ENCODE data around the gene ZNF318. TPM values are rescaled to one million over a fixed set of nuclear protein-coding genes. Genes with fewer than 3 reads are reported as not detected.

The ZNF318 gene
- total and polyA plus RNA-seq, 2 donors (not counting 3 experiments of a cell fraction or from before 2014, with no cell fraction given) = 7.1 to 13.6 TPM

- Histone ChIP-seq H3K4me1 (ENCODE audit: control insufficient read depth, extremely low read depth, insufficient read depth, low read length) (peaks cover 8% of the 10 kb centered on the region), H3K9ac (replicated peaks; ENCODE audit: extremely low read depth, insufficient read depth, low read length) (no peak overlapping the region), H3K9me1 (replicated peaks; ENCODE audit: control insufficient read depth, extremely low read depth, insufficient read depth, low read length) (no peaks in the 10 kb centered on the region), H2AFZ (ENCODE audit: low read depth, low read length) (no peak overlapping the region), H3K4me3 (replicated peaks in 1 of 3; ENCODE audit: insufficient read depth in 1 of 3, low read depth in 1 of 3, low read length in 3 of 3) (no peak overlapping the region), H3K4me2 (ENCODE audit: insufficient read depth, low read length) (no peak overlapping the region), H3K36me3 (ENCODE audit: control insufficient read depth in 2 of 2, extremely low read depth in 1 of 2, insufficient read depth in 2 of 2, low read length in 2 of 2) (peaks cover 0 to 3% of the 10 kb centered on the region in 2 experiments), H3K27me3 (ENCODE audit: control insufficient read depth in 2 of 2, insufficient read depth in 2 of 2, low read length in 2 of 2) (no peaks in the 10 kb centered on the region), H3K9me3 (replicated peaks; ENCODE audit: control insufficient read depth, insufficient read depth, low read length) (no peaks in the 10 kb centered on the region), H4K20me1 (replicated peaks; ENCODE audit: control insufficient read depth, extremely low read depth, insufficient read depth, low read length) (no peaks in the 10 kb centered on the region), H3K79me2 (ENCODE audit: control insufficient read depth, insufficient read depth, low read length) (peaks cover 2% of the 10 kb centered on the region), H3K27ac (ENCODE audit: insufficient read depth, low read depth, low read length) (no peak overlapping the region)
- FAIRE-seq (peak; percentile 46), DNase-seq (ENCODE audit: low read depth, low spot score) (no peak)
- dilution Hi-C loops (cut with MboI; ENCODE audit: extremely low pct_ligation_motif_present, low sequenced_read_pairs) (no loop called here), intact Hi-C loops (cut with micrococcal nuclease) (no loop called here)
- TSS peak; percentile 21 for BruUV-seq (replicated peaks)
- TF ChIP-seq FOS (IDR thresholded peaks at IDR 0.05; ENCODE audit: borderline replicate concordance, insufficient read depth, low read length) (no peak), JUN (IDR thresholded peaks at IDR 0.05; ENCODE audit: borderline replicate concordance, insufficient read depth, insufficient read length, low read depth) (no peak), POLR2AphosphoS5 (IDR thresholded peaks at IDR 0.05; ENCODE audit: insufficient read depth, low read depth, low read length) (no peak), MAX (IDR thresholded peaks at IDR 0.05; ENCODE audit: insufficient read depth, insufficient read length) (no peak), GATA2 (IDR thresholded peaks at IDR 0.05; ENCODE audit: insufficient read depth, insufficient read length, low read depth, low read length) (no peak), MYC (IDR thresholded peaks at IDR 0.05; ENCODE audit: low read depth, low read length) (no peak)
- POLR2A ChIA-PET = no interaction called here
- CTCF ChIA-PET = interaction anchor here (2.2 to 2.4 kb wide), 2 partner anchors 11 to 139 kb away, joined by 10 to 15 read pairs; no protein-coding TSS in a partner anchor
These were observed 2.0 kb downstream of the ZNF318 start for GRCh38 chr6:43367245-43367984.

DNA sequence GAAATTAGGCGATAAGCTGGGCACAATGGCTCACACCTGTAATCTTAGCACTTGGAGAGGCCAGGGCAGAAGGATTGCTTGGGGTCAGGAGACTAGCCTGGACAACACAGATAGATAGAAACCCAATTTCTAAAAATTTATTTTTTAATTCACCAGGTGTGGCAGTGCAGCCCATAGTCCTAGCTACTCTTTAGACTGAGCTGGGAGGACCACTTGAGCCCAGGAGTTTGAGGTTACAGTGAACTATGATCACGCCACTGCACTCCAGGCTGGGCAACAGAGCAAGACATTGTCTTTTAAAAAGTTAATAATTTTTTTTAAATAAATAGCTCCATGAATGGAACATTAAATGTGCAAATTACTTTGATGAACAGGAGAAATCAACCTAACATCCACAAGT is 8.2 kb downstream of the ZNF318 start:
- Histone ChIP-seq H3K9me1 (replicated peaks; ENCODE audit: control insufficient read depth, extremely low read depth, insufficient read depth, low read length) (no peaks in the 10 kb centered on the region), H3K4me1 (ENCODE audit: control insufficient read depth, extremely low read depth, insufficient read depth, low read length) (peaks cover 4% of the 10 kb centered on the region), H3K9ac (replicated peaks; ENCODE audit: extremely low read depth, insufficient read depth, low read length) (no peak overlapping the region), H3K4me2 (ENCODE audit: insufficient read depth, low read length) (no peak overlapping the region), H2AFZ (ENCODE audit: low read depth, low read length) (no peak overlapping the region), H3K27me3 (ENCODE audit: control insufficient read depth in 2 of 2, insufficient read depth in 2 of 2, low read length in 2 of 2) (no peaks in the 10 kb centered on the region), H3K4me3 (replicated peaks in 1 of 3; ENCODE audit: insufficient read depth in 1 of 3, low read depth in 1 of 3, low read length in 3 of 3) (no peak overlapping the region), H3K79me2 (ENCODE audit: control insufficient read depth, insufficient read depth, low read length) (no peaks in the 10 kb centered on the region), H3K9me3 (replicated peaks; ENCODE audit: control insufficient read depth, insufficient read depth, low read length) (no peaks in the 10 kb centered on the region), H3K27ac (ENCODE audit: insufficient read depth, low read depth, low read length) (no peak overlapping the region), H4K20me1 (replicated peaks; ENCODE audit: control insufficient read depth, extremely low read depth, insufficient read depth, low read length) (peaks cover 2% of the 10 kb centered on the region), H3K36me3 (ENCODE audit: control insufficient read depth in 2 of 2, extremely low read depth in 1 of 2, insufficient read depth in 2 of 2, low read length in 2 of 2) (peaks cover 8 to 9% of the 10 kb centered on the region in 2 experiments)
- CTCF ChIA-PET = interaction anchor here (2.4 to 2.7 kb wide), 2 partner anchors 8 to 11 kb away, joined by 7 to 8 read pairs; partner anchors contain the start of gene ZNF318
- intact Hi-C loops (cut with micrococcal nuclease) (no loop called here), dilution Hi-C loops (cut with MboI; ENCODE audit: extremely low pct_ligation_motif_present, low sequenced_read_pairs) (no loop called here)
- no peak for DNase-seq (ENCODE audit: low read depth, low spot score)
- no peak for TF ChIP-seq EZH2 (IDR thresholded peaks at IDR 0.05; ENCODE audit: borderline replicate concordance, low read depth, low read length, severe bottlenecking)
- no peak for TF ChIP-seq POLR2A (IDR thresholded peaks at IDR 0.05; ENCODE audit: low read depth, low read length)
- no peak for TF ChIP-seq GATA2 (IDR thresholded peaks at IDR 0.05; ENCODE audit: insufficient read depth, insufficient read length, low read depth, low read length)
- no peak for TF ChIP-seq JUN (IDR thresholded peaks at IDR 0.05; ENCODE audit: borderline replicate concordance, insufficient read depth, insufficient read length, low read depth)
- POLR2A ChIA-PET = no interaction called here
- no TSS peak for BruUV-seq (replicated peaks)
- no peak for FAIRE-seq
